ENCODE measurements around the gene NT5DC2. TPM values are rescaled to one million over a fixed set of nuclear protein-coding genes. Genes with fewer than 3 reads are reported as not detected.

The NT5DC2 gene
- total and polyA plus RNA-seq, 8 donors = 4.6 to 56.2 (median 21.6) TPM

DNA sequence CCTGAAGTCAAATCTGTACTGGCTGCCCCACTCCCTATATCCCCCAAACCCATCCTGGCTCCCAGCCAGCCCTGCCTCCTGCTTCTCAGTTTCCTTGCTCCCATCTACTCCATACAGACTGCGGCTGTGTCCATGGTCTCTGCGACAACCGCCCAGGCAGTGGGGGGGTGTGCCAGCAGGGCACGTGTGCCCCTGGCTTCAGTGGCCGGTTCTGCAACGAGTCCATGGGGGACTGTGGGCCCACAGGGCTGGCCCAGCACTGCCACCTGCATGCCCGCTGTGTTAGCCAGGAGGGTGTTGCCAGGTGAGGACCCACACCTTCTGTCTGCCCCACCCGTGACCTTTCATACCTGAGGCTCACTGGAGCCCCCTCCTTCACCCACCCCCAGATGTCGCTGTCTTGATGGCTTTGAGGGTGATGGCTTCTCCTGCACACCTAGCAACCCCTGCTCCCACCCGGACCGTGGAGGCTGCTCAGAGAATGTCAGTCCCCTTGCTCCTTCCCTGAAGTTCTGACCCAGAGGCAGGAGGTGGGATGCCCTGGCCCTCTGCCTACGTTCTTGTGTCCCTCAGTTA, 23.8 kb downstream of the NT5DC2 start:
- H3K27ac ChIP-seq = no peak overlapping the region
- H3K36me3 ChIP-seq = peaks cover 0 to 56% (median 4%) of the 10 kb centered on the region in 4 donors
- intact Hi-C loops (cut with DNase I; ENCODE audit: low total_unique reads) = no loop called here
- no peak for DNase-seq
- no peaks in the 10 kb centered on the region for H3K27me3 ChIP-seq
- 55 to 68% (median 61%) methylated on average over 6 to 12 of the region's 12 CpGs for WGBS, 5 donors
- no peaks in the 10 kb centered on the region for H3K9me3 ChIP-seq
- no peaks in the 10 kb centered on the region for H3K4me1 ChIP-seq
- H3K4me3 ChIP-seq = no peak overlapping the region
- no peak for TF ChIP-seq POLR2A (IDR thresholded peaks at IDR 0.05)

- Histone ChIP-seq H3K4me3 (no peak overlapping the region), H3K9me3 (no peaks in the 10 kb centered on the region), H3K36me3 (peaks cover 0 to 42% (median 4%) of the 10 kb centered on the region in 4 donors), H3K4me1 (no peaks in the 10 kb centered on the region), H3K27me3 (no peaks in the 10 kb centered on the region), H3K27ac (no peak overlapping the region)
- intact Hi-C loops (cut with DNase I; ENCODE audit: low total_unique reads) = no loop called here
- DNase-seq = no peak
- 49 to 66% (median 51%) methylated on average over 5 of the region's 5 CpGs for WGBS, 5 donors
- TF ChIP-seq EP300 (IDR thresholded peaks at IDR 0.05) = no peak
- TF ChIP-seq, protein P1, sequence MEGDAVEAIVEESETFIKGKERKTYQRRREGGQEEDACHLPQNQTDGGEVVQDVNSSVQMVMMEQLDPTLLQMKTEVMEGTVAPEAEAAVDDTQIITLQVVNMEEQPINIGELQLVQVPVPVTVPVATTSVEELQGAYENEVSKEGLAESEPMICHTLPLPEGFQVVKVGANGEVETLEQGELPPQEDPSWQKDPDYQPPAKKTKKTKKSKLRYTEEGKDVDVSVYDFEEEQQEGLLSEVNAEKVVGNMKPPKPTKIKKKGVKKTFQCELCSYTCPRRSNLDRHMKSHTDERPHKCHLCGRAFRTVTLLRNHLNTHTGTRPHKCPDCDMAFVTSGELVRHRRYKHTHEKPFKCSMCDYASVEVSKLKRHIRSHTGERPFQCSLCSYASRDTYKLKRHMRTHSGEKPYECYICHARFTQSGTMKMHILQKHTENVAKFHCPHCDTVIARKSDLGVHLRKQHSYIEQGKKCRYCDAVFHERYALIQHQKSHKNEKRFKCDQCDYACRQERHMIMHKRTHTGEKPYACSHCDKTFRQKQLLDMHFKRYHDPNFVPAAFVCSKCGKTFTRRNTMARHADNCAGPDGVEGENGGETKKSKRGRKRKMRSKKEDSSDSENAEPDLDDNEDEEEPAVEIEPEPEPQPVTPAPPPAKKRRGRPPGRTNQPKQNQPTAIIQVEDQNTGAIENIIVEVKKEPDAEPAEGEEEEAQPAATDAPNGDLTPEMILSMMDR (IDR thresholded peaks at IDR 0.05) = no peak
- no peak for TF ChIP-seq POLR2AphosphoS5 (IDR thresholded peaks at IDR 0.05)
- TF ChIP-seq POLR2A (IDR thresholded peaks at IDR 0.05) = no peak
These were observed 26.3 kb downstream of the NT5DC2 start for GRCh38 chr3:52507359-52507758.

DNA sequence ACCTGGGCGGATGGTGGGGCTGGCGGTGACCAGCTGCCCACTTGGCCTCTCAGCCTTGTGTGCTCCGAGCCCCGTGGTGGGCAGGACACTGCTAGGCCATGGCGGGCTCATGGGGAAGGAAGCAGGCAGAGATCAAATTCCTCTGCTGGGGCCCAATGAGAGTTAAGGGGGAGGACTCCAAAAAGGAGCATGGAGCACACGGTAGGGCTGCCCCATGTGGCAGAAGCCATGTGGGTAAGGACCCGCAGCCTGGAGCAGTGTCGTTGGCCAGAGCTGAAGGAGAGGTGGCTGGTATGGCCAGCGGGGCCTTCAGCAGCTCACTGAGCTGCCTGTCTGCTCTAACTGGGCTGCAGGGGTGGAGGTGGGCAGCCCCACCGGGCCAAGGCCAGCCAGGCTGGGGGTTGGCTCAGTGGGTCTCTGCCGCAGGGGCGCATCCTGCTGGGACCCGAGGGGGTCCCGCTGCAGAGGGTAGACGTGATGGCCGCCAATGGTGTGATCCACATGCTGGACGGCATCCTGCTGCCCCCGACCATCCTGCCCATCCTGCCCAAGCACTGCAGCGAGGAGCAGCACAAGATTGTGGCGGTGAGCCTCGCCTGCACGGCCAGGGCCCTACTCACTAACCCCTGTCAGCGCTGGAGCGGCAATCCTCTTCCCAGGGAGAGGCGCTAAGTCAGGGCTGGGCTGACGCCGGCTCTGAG, 27.2 kb downstream of the NT5DC2 start:
- no peaks in the 10 kb centered on the region for H3K4me1 ChIP-seq
- no peaks in the 10 kb centered on the region for H3K27me3 ChIP-seq
- WGBS, 5 donors = 80 to 90% (median 88%) methylated on average over 18 to 27 of the region's 27 CpGs
- intact Hi-C loops (cut with DNase I; ENCODE audit: low total_unique reads) = no loop called here
- no peak for DNase-seq
- H3K36me3 ChIP-seq = peaks cover 0 to 39% (median 4%) of the 10 kb centered on the region in 4 donors
- H3K9me3 ChIP-seq = no peaks in the 10 kb centered on the region
- TF ChIP-seq POLR2AphosphoS5 (IDR thresholded peaks at IDR 0.05) = no peak
- TF ChIP-seq, protein P1 (IDR thresholded peaks at IDR 0.05) = no peak
- TF ChIP-seq POLR2A (IDR thresholded peaks at IDR 0.05) = no peak
- no peak for TF ChIP-seq EP300 (IDR thresholded peaks at IDR 0.05)
- no peak overlapping the region for H3K27ac ChIP-seq
- H3K4me3 ChIP-seq = no peak overlapping the region

- H3K4me3 ChIP-seq = no peak overlapping the region
- no peak overlapping the region for H3K27ac ChIP-seq
- DNase-seq = no peak
- 82 to 89% (median 86%) methylated on average over 4 to 10 of the region's 10 CpGs for WGBS, 5 donors
- peaks cover 0 to 37% (median 4%) of the 10 kb centered on the region in 4 donors for H3K36me3 ChIP-seq
- no peaks in the 10 kb centered on the region for H3K27me3 ChIP-seq
- no peak for TF ChIP-seq POLR2AphosphoS5 (IDR thresholded peaks at IDR 0.05)
- TF ChIP-seq, protein P1 (IDR thresholded peaks at IDR 0.05) = no peak
- TF ChIP-seq POLR2A (IDR thresholded peaks at IDR 0.05) = no peak
- TF ChIP-seq EP300 (IDR thresholded peaks at IDR 0.05) = no peak
- H3K9me3 ChIP-seq = no peaks in the 10 kb centered on the region
- H3K4me1 ChIP-seq = no peaks in the 10 kb centered on the region
- intact Hi-C loops (cut with DNase I; ENCODE audit: low total_unique reads) = no loop called here
These were observed 28.7 kb downstream of the NT5DC2 start for GRCh38 chr3:52504977-52505376.
